ENCODE measurements around the gene PSEN2. TPM values are rescaled to one million over a fixed set of nuclear protein-coding genes. Genes with fewer than 3 reads are reported as not detected.

Gene PSEN2
- total RNA-seq, 1 donor from 2014 or later, result 16.6 TPM

- TF ChIP-seq, protein P1, sequence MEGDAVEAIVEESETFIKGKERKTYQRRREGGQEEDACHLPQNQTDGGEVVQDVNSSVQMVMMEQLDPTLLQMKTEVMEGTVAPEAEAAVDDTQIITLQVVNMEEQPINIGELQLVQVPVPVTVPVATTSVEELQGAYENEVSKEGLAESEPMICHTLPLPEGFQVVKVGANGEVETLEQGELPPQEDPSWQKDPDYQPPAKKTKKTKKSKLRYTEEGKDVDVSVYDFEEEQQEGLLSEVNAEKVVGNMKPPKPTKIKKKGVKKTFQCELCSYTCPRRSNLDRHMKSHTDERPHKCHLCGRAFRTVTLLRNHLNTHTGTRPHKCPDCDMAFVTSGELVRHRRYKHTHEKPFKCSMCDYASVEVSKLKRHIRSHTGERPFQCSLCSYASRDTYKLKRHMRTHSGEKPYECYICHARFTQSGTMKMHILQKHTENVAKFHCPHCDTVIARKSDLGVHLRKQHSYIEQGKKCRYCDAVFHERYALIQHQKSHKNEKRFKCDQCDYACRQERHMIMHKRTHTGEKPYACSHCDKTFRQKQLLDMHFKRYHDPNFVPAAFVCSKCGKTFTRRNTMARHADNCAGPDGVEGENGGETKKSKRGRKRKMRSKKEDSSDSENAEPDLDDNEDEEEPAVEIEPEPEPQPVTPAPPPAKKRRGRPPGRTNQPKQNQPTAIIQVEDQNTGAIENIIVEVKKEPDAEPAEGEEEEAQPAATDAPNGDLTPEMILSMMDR (IDR thresholded peaks at IDR 0.05; ENCODE audit: borderline replicate concordance), result peak; percentile 80
- Histone ChIP-seq H3K27ac (replicated peaks) (peak overlapping the region; percentile 57), H3K27me3 (ENCODE audit: low read depth) (no peaks in the 10 kb centered on the region), H3K4me1 (peaks cover 17% of the 10 kb centered on the region), H3K9me3 (replicated peaks) (no peaks in the 10 kb centered on the region), H3K36me3 (peaks cover 8% of the 10 kb centered on the region), H3K4me3 (no peak overlapping the region)
- DNase-seq, result peak; percentile 60
- intact Hi-C loops (cut with micrococcal nuclease), result no loop called here
These were observed 42.3 kb downstream of the PSEN2 start for GRCh38 chr1:226912587-226913176.

- H3K27ac ChIP-seq (replicated peaks), result peak overlapping the region; percentile 73
- intact Hi-C loops (cut with micrococcal nuclease), result no loop called here
- no peak overlapping the region for H3K4me3 ChIP-seq
- H3K36me3 ChIP-seq, result peaks cover 7% of the 10 kb centered on the region
- H3K27me3 ChIP-seq (ENCODE audit: low read depth), result no peaks in the 10 kb centered on the region
- peaks cover 27% of the 10 kb centered on the region for H3K4me1 ChIP-seq
- H3K9me3 ChIP-seq (replicated peaks), result no peaks in the 10 kb centered on the region
- TF ChIP-seq, protein P1 (IDR thresholded peaks at IDR 0.05; ENCODE audit: borderline replicate concordance), result no peak
- no peak for DNase-seq
These were observed 45.2 kb downstream of the PSEN2 start for GRCh38 chr1:226915672-226915995.

DNA sequence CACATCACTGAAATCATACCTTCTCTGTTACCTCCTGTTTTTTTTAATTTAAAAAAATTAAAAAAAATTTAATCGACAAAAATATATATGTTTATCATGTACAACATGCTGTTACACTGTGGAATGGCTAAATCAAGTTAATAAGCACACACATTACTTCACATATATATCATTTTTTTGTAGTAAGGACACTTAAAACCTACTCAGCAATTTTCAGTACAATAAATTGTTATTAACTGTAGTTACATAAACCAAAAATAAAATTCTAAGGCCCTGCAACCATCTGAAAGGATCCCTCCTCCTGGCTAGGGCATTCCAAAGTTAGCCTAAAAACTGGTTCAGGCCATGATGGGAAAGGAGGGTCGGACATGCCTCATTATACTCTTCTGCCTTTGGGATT, 46.1 kb downstream of the PSEN2 start:
- intact Hi-C loops (cut with micrococcal nuclease), result no loop called here
- Histone ChIP-seq H3K9me3 (replicated peaks) (no peaks in the 10 kb centered on the region), H3K27ac (replicated peaks) (no peak overlapping the region), H3K4me1 (peaks cover 31% of the 10 kb centered on the region), H3K36me3 (peaks cover 5% of the 10 kb centered on the region), H3K4me3 (no peak overlapping the region), H3K27me3 (ENCODE audit: low read depth) (no peaks in the 10 kb centered on the region)
- TF ChIP-seq, protein P1 (IDR thresholded peaks at IDR 0.05; ENCODE audit: borderline replicate concordance), result no peak
- no peak for DNase-seq

DNA sequence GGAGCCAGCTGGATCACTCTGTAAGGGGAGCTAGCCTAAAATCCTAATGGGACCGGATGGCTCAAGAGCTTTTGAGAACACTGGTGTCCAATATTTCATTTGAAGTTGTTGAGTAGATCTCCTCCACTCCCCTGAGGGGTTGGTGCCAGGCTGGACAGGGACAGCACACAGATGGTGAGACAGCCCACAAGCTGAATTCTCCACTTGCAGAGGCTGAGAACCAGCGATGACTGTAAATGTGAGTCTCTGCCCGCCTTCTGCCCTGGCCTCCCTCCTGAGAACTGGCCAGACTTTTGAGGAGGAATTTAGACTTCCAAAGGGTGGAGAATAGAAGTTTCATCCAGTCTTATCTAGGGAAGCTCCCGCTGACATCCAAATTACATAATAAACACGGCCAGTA, 49.2 kb downstream of the PSEN2 start:
- H3K27me3 ChIP-seq (ENCODE audit: low read depth), result no peaks in the 10 kb centered on the region
- DNase-seq, result no peak
- H3K4me1 ChIP-seq, result peaks cover 57% of the 10 kb centered on the region
- intact Hi-C loops (cut with micrococcal nuclease), result no loop called here
- H3K36me3 ChIP-seq, result peaks cover 5% of the 10 kb centered on the region
- no peak overlapping the region for H3K4me3 ChIP-seq
- H3K9me3 ChIP-seq (replicated peaks), result no peaks in the 10 kb centered on the region
- TF ChIP-seq, protein P1 (IDR thresholded peaks at IDR 0.05; ENCODE audit: borderline replicate concordance), result no peak
- H3K27ac ChIP-seq (replicated peaks), result peak overlapping the region; percentile 91

- peaks cover 53% of the 10 kb centered on the region for H3K4me1 ChIP-seq
- peaks cover 5% of the 10 kb centered on the region for H3K36me3 ChIP-seq
- no peak overlapping the region for H3K4me3 ChIP-seq
- TF ChIP-seq, protein P1 (IDR thresholded peaks at IDR 0.05; ENCODE audit: borderline replicate concordance), result no peak
- intact Hi-C loops (cut with micrococcal nuclease), result no loop called here
- peak overlapping the region; percentile 91 for H3K27ac ChIP-seq (replicated peaks)
- DNase-seq, result no peak
- H3K27me3 ChIP-seq (ENCODE audit: low read depth), result no peaks in the 10 kb centered on the region
- H3K9me3 ChIP-seq (replicated peaks), result no peaks in the 10 kb centered on the region
These were observed 49.6 kb downstream of the PSEN2 start for GRCh38 chr1:226919995-226920394.
